ENCODE results near the gene ING4.
A peak's percentile ranks its signal among the peaks of the same experiment; 100 is the strongest.

Gene ING4

GRCh38 chr12:6632026-6632983 lies 30.6 kb downstream of the ING4 start:
- DNase-seq: peak; percentile 42

- DNase-seq: no peak
Observed at GRCh38 chr12:6631549-6631961, 31.4 kb downstream of the ING4 start.

GRCh38 chr12:6630736-6631135 lies 32.2 kb downstream of the ING4 start:
- no peak for DNase-seq

GRCh38 chr12:6627616-6628015 lies 35.3 kb downstream of the ING4 start:
- DNase-seq: no peak

- DNase-seq: no peak
Observed at GRCh38 chr12:6626654-6627283, 36.1 kb downstream of the ING4 start.

GRCh38 chr12:6620885-6621274 lies 42.0 kb downstream of the ING4 start:
- no peak for DNase-seq

GRCh38 chr12:6620137-6620884 lies 42.6 kb downstream of the ING4 start:
- DNase-seq: peak; percentile 31

GRCh38 chr12:6618483-6619225 lies 44.3 kb downstream of the ING4 start:
- DNase-seq: no peak

GRCh38 chr12:6615802-6616201 lies 47.1 kb downstream of the ING4 start:
- no peak for DNase-seq

GRCh38 chr12:6614513-6615172 lies 48.3 kb downstream of the ING4 start:
- DNase-seq: no peak

GRCh38 chr12:6613776-6614512 lies 49.0 kb downstream of the ING4 start:
- DNase-seq: no peak

- no peak for DNase-seq
Observed at GRCh38 chr12:6613015-6613775, 49.7 kb downstream of the ING4 start.

GRCh38 chr12:6612652-6613014 lies 50.3 kb downstream of the ING4 start:
- DNase-seq: no peak

- no peak for DNase-seq
Observed at GRCh38 chr12:6612247-6612646, 50.7 kb downstream of the ING4 start.

- no peak for DNase-seq
Observed at GRCh38 chr12:6608592-6609281, 54.2 kb downstream of the ING4 start.

GRCh38 chr12:6607751-6608591 lies 54.9 kb downstream of the ING4 start:
- DNase-seq: peak; percentile 35

- peak; percentile 54 for DNase-seq
Observed at GRCh38 chr12:6606331-6607131, 56.4 kb downstream of the ING4 start.
